Measurements from ENCODE around the gene NPIPA1.
"Not testable (repeated sequence)": the region's sequence is repeated elsewhere in the genome, so short reads cannot be mapped to it uniquely, and the experiment has no call there.

DNA sequence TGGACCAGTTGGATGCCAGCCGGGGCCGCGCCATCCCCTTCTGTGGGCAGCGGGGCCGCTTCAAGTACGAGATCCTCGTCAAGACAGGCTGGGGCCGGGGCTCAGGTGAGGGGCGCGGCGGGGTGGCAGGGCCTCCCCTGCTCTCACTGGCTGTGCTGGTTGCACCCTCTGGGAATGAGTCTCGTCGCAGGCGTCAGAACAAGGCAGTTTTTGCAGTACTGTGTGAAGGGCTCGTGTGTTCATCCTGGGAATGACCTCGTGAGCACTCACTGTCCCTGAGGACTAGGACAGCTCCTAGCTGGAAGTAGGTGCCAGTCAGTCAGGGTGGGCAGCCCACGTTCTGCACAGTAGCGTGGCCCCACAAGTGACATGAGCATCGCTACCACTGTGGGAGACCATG, 6.3 kb upstream of the NPIPA1 start:
- not testable (repeated sequence) for TF ChIP-seq EZH2 (IDR thresholded peaks at IDR 0.05; ENCODE audit: insufficient read depth, poor library complexity, severe bottlenecking); EZH2phosphoT487 (IDR thresholded peaks at IDR 0.05; ENCODE audit: insufficient read depth, low read depth)
